Neural progenitor cell (in vitro differentiated cells): Measurements from ENCODE around the gene PDCD1LG2.

Source experiments
- CTCF ChIP-seq: fragments of 200-600 bp; sonication (generic); IDR thresholded peaks from 2 replicates; pipeline ENCODE4 v1.5.1; 2017; ENCODE audit warnings: antibody characterized with exemption, mild to moderate bottlenecking
- EZH2 ChIP-seq: fragments of 200-600 bp; sonication (generic); IDR thresholded peaks from 2 replicates; pipeline ENCODE4 v1.6.1; 2017; ENCODE audit warnings: antibody characterized with exemption, mild to moderate bottlenecking, moderate library complexity

GRCh38 chr9:5608298-5609225 is 98.2 kb downstream of the PDCD1LG2 start:
- TF ChIP-seq CTCF (no peak), EZH2 (no peak)
